ENCODE measurements around the gene PFN3. TPM values are rescaled to one million over a fixed set of nuclear protein-coding genes. Genes with fewer than 3 reads are reported as not detected.

PFN3 gene
- polyA plus RNA-seq, 4 donors: not detected

GRCh38 chr5:177445917-177446199 is 45.4 kb upstream of the PFN3 start:
- WGBS, 3 donors: 1 to 5% (median 2%) methylated on average over 8 of the region's 8 CpGs
- peaks cover 5 to 28% (median 6%) of the 10 kb centered on the region in 3 donors for H3K36me3 ChIP-seq (ENCODE audit: control insufficient read depth in 3 of 3, insufficient read depth in 2 of 3, low read depth in 1 of 3, low read length in 3 of 3)
- H3K9me3 ChIP-seq (ENCODE audit: control insufficient read depth in 2 of 2, insufficient read depth in 1 of 2, low read depth in 1 of 2, low read length in 1 of 2): no peaks in the 10 kb centered on the region
- FAIRE-seq: no peak
- H3K27me3 ChIP-seq (ENCODE audit: control insufficient read depth in 3 of 3, insufficient read depth in 3 of 3, low read length in 3 of 3): peaks cover 0 to 37% (median 0%) of the 10 kb centered on the region in 3 donors
- H3K27ac ChIP-seq (ENCODE audit: low read depth in 1 of 3, low read length in 2 of 3): peak overlapping the region in 2 of 3 donors; percentile 24 to 25
- peaks cover 0 to 14% (median 2%) of the 10 kb centered on the region in 3 donors for H3K4me1 ChIP-seq (ENCODE audit: control insufficient read depth in 3 of 3, insufficient read depth in 2 of 3, low read depth in 1 of 3, low read length in 2 of 3)
- no peak for DNase-seq
- peak overlapping the region in 2 of 3 donors; percentile 48 to 73 for H3K4me3 ChIP-seq (ENCODE audit: low read depth in 1 of 3, low read length in 3 of 3)

- FAIRE-seq (no peak), DNase-seq (no peak)
- no peaks in the 10 kb centered on the region for H3K9me3 ChIP-seq (ENCODE audit: control insufficient read depth in 2 of 2, insufficient read depth in 1 of 2, low read depth in 1 of 2, low read length in 1 of 2)
- peaks cover 6 to 34% (median 6%) of the 10 kb centered on the region in 3 donors for H3K36me3 ChIP-seq (ENCODE audit: control insufficient read depth in 3 of 3, insufficient read depth in 2 of 3, low read depth in 1 of 3, low read length in 3 of 3)
- peaks cover 0 to 14% (median 2%) of the 10 kb centered on the region in 3 donors for H3K4me1 ChIP-seq (ENCODE audit: control insufficient read depth in 3 of 3, insufficient read depth in 2 of 3, low read depth in 1 of 3, low read length in 2 of 3)
- no peak overlapping the region for H3K4me3 ChIP-seq (ENCODE audit: low read depth in 1 of 3, low read length in 3 of 3)
- peaks cover 0 to 37% (median 0%) of the 10 kb centered on the region in 3 donors for H3K27me3 ChIP-seq (ENCODE audit: control insufficient read depth in 3 of 3, insufficient read depth in 3 of 3, low read length in 3 of 3)
- 20 to 44% (median 35%) methylated on average over 10 of the region's 10 CpGs for WGBS, 3 donors
- H3K27ac ChIP-seq (ENCODE audit: low read depth in 1 of 3, low read length in 2 of 3): peak overlapping the region in 2 of 3 donors; percentile 3 to 32
Observed at GRCh38 chr5:177445052-177445916, 44.8 kb upstream of the PFN3 start.

GRCh38 chr5:177444106-177445051 is 43.9 kb upstream of the PFN3 start:
- Histone ChIP-seq H3K36me3 (ENCODE audit: control insufficient read depth in 3 of 3, insufficient read depth in 2 of 3, low read depth in 1 of 3, low read length in 3 of 3) (peaks cover 6 to 36% (median 6%) of the 10 kb centered on the region in 3 donors), H3K27ac (ENCODE audit: low read depth in 1 of 3, low read length in 2 of 3) (peak overlapping the region in 1 of 3 donors; percentile 12), H3K27me3 (ENCODE audit: control insufficient read depth in 3 of 3, insufficient read depth in 3 of 3, low read length in 3 of 3) (peaks cover 0 to 34% (median 0%) of the 10 kb centered on the region in 3 donors), H3K9me3 (ENCODE audit: control insufficient read depth in 2 of 2, insufficient read depth in 1 of 2, low read depth in 1 of 2, low read length in 1 of 2) (no peaks in the 10 kb centered on the region), H3K4me3 (ENCODE audit: low read depth in 1 of 3, low read length in 3 of 3) (no peak overlapping the region), H3K4me1 (ENCODE audit: control insufficient read depth in 3 of 3, insufficient read depth in 2 of 3, low read depth in 1 of 3, low read length in 2 of 3) (peaks cover 0 to 14% (median 2%) of the 10 kb centered on the region in 3 donors)
- no peak for FAIRE-seq
- DNase-seq: no peak
- 45 to 61% (median 52%) methylated on average over 7 of the region's 7 CpGs for WGBS, 3 donors

GRCh38 chr5:177443144-177443983 is 42.9 kb upstream of the PFN3 start:
- WGBS, 3 donors: 66 to 83% (median 79%) methylated on average over 15 of the region's 15 CpGs
- FAIRE-seq: no peak

GRCh38 chr5:177442066-177442826 is 41.8 kb upstream of the PFN3 start:
- WGBS, 3 donors: 88 to 94% (median 91%) methylated on average over 20 of the region's 20 CpGs
- H3K27ac ChIP-seq (ENCODE audit: low read depth in 1 of 3, low read length in 2 of 3): no peak overlapping the region
- peaks cover 0 to 15% (median 0%) of the 10 kb centered on the region in 3 donors for H3K27me3 ChIP-seq (ENCODE audit: control insufficient read depth in 3 of 3, insufficient read depth in 3 of 3, low read length in 3 of 3)
- no peaks in the 10 kb centered on the region for H3K9me3 ChIP-seq (ENCODE audit: control insufficient read depth in 2 of 2, insufficient read depth in 1 of 2, low read depth in 1 of 2, low read length in 1 of 2)
- H3K36me3 ChIP-seq (ENCODE audit: control insufficient read depth in 3 of 3, insufficient read depth in 2 of 3, low read depth in 1 of 3, low read length in 3 of 3): peaks cover 7 to 51% (median 15%) of the 10 kb centered on the region in 3 donors
- DNase-seq: no peak
- FAIRE-seq: no peak
- H3K4me3 ChIP-seq (ENCODE audit: low read depth in 1 of 3, low read length in 3 of 3): no peak overlapping the region
- H3K4me1 ChIP-seq (ENCODE audit: control insufficient read depth in 3 of 3, insufficient read depth in 2 of 3, low read depth in 1 of 3, low read length in 2 of 3): peaks cover 0 to 7% (median 2%) of the 10 kb centered on the region in 3 donors

More at GRCh38 chr5:177443144-177443983, 42.9 kb upstream of the PFN3 start:
- peaks cover 0 to 25% (median 0%) of the 10 kb centered on the region in 3 donors for H3K27me3 ChIP-seq (ENCODE audit: control insufficient read depth in 3 of 3, insufficient read depth in 3 of 3, low read length in 3 of 3)
- H3K27ac ChIP-seq (ENCODE audit: low read depth in 1 of 3, low read length in 2 of 3): no peak overlapping the region
- H3K9me3 ChIP-seq (ENCODE audit: control insufficient read depth in 2 of 2, insufficient read depth in 1 of 2, low read depth in 1 of 2, low read length in 1 of 2): no peaks in the 10 kb centered on the region
- H3K36me3 ChIP-seq (ENCODE audit: control insufficient read depth in 3 of 3, insufficient read depth in 2 of 3, low read depth in 1 of 3, low read length in 3 of 3): peaks cover 6 to 42% (median 12%) of the 10 kb centered on the region in 3 donors
- DNase-seq: no peak
- H3K4me1 ChIP-seq (ENCODE audit: control insufficient read depth in 3 of 3, insufficient read depth in 2 of 3, low read depth in 1 of 3, low read length in 2 of 3): peaks cover 0 to 14% (median 2%) of the 10 kb centered on the region in 3 donors
- no peak overlapping the region for H3K4me3 ChIP-seq (ENCODE audit: low read depth in 1 of 3, low read length in 3 of 3)

- H3K9me3 ChIP-seq (ENCODE audit: control insufficient read depth in 2 of 2, insufficient read depth in 1 of 2, low read depth in 1 of 2, low read length in 1 of 2): no peaks in the 10 kb centered on the region
- no peak overlapping the region for H3K4me3 ChIP-seq (ENCODE audit: low read depth in 1 of 3, low read length in 3 of 3)
- peaks cover 10 to 60% (median 15%) of the 10 kb centered on the region in 3 donors for H3K36me3 ChIP-seq (ENCODE audit: control insufficient read depth in 3 of 3, insufficient read depth in 2 of 3, low read depth in 1 of 3, low read length in 3 of 3)
- DNase-seq: no peak
- FAIRE-seq: no peak
- H3K27me3 ChIP-seq (ENCODE audit: control insufficient read depth in 3 of 3, insufficient read depth in 3 of 3, low read length in 3 of 3): peaks cover 0 to 12% (median 0%) of the 10 kb centered on the region in 3 donors
- 88 to 91% (median 90%) methylated on average over 25 to 26 of the region's 26 CpGs for whole genome bisulfite sequencing, 3 donors
- H3K4me1 ChIP-seq (ENCODE audit: control insufficient read depth in 3 of 3, insufficient read depth in 2 of 3, low read depth in 1 of 3, low read length in 2 of 3): peaks cover 0 to 4% (median 1%) of the 10 kb centered on the region in 3 donors
- no peak overlapping the region for H3K27ac ChIP-seq (ENCODE audit: low read depth in 1 of 3, low read length in 2 of 3)
Observed at GRCh38 chr5:177440990-177441780, 40.7 kb upstream of the PFN3 start.
